Ecto neural progenitor cell (in vitro differentiated cells): ENCODE measurements around the gene RGS14.
"Not testable (repeated sequence)": the region's sequence is repeated elsewhere in the genome, so short reads cannot be mapped to it uniquely, and the experiment has no call there.

Experiments
- DNase-seq: peaks from one replicate; pipeline ENCODE4 v3.0.0-alpha.2; 2018; ENCODE audit warnings: low spot score

Gene RGS14

DNA sequence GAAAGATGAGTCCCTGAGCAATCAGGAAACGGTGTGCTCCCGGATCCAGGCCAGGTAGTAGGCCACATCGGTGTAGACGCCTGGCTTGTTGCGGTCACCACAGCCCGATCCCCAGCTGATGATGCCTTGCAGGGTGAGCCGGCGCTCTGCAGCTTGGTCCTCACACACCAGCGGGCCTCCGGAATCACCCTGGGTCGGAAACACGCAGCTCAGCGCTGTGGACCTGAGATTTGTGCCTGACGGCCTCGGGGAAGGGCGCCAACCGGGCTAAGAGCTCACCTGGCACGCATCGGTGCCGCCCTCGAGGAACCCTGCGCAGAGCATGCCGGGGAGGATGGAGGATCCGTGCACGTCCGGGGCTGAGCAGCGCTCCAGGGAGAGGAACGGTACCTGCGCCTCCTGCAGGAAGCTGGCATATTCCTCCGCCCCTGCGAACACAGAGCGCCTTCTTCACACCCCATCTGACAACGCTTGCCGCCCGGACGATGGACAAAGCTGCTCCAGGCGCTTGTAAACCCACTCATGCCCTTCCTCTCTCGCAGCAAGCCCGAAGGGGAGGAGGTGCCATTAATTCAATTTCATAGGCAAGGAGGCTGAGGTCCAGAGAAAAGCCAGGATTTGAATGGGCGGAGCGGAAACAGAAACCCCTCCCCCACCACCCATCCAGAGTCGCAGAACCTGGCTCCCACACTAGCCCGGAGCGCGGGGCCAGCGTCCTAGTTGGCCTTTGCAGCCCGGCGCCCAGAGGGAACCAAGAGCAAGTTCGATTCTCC lies 44.7 kb downstream of the RGS14 start:
- DNase-seq = peak; percentile 86

DNA sequence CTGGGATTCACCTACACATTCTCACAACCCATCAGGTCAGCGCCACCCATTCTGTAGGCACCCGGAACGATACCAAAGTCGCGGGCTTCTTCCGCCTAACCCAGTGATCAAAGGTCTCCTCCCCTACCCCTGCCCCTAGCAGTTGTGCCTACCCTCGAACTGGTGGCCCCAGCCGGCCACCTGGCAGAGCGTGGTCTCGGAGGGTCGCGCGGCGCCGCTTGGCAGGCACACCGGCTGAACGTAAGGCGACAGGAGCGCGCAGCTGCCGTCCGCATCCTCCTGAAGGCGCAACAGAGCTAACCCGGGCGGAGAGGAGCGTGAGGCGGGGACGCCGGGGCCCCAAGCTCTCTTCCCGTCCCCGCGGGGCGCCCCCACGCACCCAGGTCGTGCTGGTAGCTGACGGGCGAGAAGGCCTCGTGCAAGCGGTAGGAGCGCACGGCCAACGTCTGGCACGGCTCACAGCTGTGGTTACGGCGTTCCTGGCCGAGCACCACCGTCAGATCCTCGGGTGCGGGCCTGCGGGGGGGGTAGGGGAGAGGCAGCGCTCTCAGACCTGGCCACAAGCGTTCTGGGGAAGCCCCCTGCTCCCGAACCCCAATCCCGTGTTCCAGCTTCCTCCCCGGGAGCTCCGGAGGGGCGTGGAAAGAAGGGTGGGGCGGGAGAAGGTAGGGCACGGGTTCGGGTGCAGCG lies 45.5 kb downstream of the RGS14 start:
- DNase-seq = peak; percentile 65

DNA sequence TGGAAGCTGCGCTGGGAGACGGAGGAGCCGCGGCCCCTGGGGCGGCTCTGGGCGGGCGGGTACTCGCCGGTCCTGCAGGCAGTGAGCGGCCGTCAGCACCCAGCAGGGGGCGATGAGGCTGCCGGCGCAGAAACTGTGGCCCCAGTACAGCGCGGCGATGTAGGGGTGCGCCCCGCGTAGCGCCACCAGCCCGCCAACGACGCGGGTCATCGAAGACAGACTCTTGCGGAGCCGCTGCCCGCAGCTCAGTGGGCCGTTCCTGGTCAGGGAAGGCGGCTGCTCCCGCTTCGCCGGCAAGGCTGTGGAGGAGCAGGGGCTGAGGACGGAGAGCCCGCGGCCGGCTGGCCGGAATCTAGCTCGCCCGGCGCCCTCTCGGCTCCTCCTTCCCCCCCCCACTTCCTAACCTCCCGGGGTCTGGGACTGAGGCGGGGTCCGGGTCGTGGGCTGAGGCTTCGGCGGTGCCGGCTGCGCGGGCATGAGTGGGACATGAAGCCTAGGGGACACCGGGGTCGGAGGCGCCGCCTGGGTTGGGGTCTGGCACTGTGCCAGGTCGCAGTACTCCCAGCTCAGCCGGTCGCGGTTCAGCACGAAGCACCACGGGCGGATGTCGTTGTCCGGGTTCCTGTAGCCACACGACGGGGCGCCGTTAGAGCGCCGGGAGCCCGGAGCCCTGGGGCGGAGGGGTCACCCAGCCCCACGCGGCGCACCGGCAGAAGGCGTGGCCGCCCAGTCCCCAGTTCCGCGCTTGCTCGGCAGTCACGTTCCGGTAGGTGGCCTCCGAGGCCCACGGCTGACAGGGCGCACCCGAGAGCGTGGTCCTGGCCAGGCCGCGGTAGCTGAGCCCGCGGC lies 46.3 kb downstream of the RGS14 start:
- DNase-seq = peak; percentile 84

DNA sequence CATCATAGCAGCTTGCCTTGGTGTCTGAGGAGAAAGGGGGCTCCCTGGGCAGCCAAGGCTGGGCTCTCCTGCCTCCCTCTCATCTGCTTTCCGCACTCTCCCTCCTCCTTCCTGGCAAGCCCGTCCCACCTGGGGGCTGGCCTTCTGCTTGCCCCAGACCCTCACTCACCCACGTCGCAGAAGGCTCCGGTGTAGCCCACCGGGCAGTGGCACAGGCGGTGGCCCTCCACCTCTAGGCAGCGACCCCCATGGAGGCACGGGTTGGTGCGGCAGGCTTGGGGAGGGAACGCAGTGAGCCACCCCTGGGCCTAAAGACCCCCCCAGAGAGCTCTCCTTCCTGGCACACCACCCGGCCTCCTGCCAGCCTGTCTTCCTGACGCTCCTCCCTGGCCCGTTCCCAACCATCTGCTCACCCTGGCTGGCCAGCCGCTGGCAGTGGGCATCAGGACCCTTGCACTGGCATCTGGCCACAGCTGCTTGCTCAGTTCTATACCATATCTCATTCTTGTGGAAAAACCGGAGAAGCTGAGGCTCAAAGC lies 47.0 kb downstream of the RGS14 start:
- DNase-seq = no peak

DNA sequence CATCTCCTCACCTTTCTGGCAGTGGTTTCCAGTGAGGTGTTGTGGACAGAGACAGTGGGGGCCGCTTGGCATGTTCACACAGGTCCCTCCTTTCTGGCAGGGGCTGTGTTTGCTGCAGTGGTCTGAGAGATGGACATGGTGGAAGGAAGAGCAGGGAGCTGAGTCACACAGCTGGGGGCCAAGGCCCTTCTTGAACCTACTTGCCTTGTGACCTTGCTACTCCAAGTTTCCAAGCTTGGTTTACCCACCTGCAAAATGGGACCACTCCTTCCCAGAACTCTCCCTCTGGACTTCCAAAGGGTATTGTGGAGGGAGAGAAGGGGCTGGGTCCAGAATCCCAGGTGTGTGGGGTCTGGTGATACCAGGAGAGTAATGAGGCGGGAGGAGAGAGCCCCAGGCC lies 47.6 kb downstream of the RGS14 start:
- no peak for DNase-seq

DNA sequence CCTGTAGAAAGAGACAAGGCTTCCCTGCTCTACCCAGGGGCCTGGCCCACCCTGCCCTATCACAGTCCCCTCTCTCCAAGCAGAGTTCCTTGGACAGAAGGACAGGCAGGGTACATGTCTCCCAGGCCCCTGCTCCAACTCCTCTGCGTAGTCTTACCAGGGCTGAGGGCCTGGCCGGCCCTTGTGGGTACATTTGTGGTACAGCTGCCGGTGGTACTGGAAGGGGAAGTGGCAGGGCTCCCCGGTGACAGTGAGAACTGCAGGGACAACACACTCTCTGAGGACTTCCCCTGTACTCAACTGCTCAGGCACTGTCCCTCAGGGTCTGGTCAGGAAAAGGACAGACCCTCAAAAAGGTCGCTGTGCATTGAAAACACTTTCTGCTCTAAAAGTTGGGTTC lies 48.1 kb downstream of the RGS14 start:
- no peak for DNase-seq

DNA sequence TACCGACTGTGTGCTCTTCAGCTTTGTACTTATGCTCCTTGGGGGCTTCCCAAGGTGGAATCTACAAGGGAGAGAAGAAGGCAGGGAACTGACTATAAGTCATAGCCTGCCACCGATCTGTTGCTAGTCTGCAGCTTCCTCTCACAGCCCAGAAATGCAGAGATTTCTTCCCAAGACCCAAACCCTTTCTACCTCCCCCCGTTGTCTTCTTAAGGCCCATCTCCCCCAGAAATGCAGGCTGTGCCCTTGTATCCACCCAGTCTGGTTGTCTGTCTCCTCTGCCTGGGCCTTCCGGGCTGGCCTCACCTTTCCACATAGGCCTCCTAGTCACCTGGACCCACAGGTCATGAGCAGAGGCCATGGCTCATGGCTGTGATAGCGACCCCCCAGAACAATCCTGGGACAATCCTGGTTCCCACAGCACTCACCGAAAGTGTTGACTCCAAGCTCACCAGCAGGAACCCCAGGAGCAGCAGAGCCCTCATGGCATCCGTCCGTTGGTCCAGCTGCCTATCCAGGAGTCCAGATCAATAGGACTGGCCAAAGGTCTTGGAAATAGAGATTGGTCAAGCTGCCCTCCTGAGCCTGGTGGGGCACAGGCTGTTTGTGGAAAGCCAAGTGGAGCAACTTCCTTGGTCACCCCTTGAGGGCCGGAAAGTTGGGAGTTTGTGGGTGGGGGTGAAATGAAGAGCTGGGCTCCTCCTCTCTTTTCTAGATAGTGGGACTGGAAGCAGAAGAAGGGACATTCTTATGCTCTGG lies 51.5 kb downstream of the RGS14 start, which contains the start of gene F12:
F12 (minus strand) TSS at position 522 of the 759 bp plus-strand sequence; CDS start at position 485, 37 bp downstream.
- no peak for DNase-seq

DNA sequence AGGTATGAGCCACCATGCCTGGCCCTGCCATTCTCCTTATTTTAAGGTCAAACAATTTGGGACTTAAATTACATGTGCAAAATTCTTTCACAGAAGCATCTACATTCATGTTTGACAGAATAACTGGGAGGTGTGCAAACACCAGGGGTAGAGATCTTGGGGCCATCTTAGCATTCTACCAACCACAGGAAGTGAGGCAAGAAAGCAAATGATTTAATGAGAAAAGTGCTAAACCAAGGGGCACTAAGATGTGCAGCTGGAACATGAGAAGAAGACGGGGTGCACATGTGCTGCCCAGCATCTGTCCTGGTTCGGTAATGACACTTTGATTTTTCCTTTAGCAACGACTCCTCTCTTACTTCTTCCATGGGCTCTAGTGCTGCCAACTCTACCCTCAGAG lies 52.9 kb downstream of the RGS14 start:
- DNase-seq = no peak

DNA sequence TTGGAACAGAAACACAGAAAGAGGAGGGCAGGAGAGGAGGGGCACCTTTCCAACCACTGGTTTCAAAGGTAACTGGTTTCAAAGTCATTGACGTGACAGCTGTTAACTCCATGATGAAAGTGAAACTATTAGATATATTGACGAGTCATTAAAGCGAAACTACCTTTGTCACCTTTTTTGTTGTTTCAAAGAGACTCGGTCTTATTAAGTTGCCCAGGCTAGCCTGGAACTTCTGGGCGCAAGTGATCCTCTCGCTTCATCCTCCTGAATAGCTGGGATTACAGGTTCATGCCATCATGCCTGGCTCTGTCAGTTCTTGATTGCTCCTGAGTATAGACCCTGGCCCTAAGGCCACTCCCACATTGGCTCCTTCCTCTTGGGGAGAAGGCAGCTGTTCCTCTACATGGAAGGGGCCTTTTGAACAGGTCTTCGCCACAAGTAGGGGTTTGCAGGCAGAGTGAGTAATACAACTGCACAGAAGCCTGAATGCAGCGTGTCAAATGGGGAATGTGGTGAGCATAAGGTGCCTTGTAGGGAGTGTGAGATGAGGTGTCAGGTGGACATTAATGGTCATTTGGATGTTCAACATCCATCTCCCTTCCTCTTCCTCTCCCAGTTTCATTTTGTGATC lies 55.0 kb downstream of the RGS14 start:
- DNase-seq = no peak

DNA sequence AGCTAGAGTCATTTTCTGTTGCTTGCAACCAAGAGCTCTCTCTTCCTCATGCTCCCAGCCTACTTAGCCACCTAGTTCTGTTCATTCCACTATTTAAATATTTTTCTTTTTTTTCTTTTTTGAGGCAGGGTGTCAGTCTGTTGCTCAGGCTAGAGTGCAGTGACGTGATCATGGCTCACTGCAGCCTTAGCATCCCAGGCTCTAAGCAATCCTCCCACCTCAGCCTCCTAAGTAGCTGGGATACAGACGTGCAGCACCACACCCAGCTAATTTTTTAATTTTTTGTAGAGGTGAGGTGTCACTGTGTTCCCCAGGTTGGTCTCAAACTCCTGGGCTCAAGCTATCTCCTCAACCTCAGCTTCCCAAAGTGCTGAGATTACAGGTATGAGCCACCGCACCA lies 56.8 kb downstream of the RGS14 start:
- DNase-seq = no peak

DNA sequence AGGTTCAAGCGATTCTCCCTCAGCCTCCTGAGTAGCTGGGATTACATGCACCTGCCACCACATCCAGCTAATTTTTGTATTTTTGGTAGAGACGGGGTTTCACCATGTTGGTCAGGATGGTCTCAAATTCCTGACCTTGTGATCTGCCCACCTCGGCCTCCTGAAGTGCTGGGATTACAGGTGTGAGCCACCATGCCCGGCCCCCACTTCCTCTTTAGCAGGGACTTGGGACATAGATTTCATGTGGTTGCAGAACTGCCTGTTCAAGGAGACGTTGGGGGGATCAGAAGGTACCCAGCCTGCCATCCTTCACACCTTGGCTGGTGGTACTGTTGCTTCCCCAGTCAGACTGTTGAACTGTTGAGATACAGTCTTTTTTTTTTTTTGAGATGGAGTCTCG lies 59.4 kb downstream of the RGS14 start:
- not testable (repeated sequence) for DNase-seq

DNA sequence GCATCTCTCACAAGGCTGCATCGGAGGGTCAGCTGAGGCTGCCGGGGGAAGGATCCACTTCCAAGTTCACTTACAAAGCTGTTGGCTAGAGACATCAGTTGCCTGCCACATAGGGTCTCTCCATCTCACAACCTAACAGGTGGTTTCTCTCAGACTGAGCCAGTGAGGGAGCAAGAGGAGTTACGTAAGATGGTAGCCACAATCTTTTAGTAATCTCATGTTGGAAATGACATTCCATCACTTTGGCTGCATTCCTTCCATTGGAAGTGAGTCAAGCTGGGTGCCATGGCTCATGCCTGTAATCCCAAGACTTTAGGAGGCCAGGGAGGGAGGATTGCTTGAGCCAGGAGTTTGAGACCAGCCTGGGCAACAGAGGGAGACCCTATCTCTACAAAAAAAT lies 61.3 kb downstream of the RGS14 start:
- no peak for DNase-seq

DNA sequence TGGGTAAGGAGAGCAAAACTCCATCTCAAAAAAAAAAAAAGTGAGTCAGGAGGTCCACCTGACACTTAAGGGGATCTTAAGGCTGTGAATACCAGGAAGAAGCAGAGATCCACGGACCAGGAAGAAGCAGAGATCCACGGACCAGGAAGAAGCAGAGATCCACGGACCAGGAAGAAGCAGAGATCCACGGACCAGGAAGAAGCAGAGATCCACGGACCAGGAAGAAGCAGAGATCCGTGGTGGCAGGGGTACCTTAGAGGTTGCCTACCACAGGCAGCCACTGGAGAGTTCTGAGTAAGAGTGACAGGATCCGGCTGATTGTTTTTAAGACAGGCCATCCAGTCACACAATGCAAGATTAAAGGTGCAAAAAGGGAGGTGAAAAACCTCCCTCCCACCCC lies 62.7 kb downstream of the RGS14 start:
- not testable (repeated sequence) for DNase-seq

DNA sequence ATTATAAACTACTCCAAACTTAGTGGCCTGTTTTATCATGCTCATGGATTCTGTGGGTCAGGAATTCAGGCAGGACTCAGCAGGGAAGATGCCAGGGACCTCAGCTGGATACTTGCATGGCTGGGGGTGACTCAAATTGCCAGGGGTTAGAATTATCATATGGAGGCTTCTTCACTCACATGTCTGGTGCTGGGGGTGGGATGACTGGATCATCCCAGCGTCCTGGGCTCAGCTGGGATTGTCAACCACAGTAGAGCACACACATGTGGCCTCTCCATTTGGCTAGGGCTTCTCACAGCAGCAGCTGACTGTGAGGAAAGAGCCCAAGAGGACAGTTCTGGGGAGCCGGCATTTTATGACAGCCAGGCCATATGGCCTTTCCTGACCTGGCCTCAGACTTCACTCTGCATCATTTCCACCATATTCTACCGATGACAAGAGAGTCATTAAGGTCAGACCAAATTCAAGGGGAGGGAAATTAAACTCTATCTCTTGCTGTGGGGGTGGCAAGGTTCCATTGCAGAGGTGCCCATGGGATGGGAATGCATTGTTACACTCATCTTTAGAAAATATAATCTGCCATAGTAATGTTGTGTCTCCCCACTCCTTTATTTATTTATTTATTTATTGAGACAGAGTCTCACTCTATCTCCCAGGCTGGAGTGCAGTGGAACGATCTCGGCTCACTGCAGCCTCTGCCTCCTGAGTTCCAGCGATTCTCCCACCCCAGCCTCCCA lies 63.5 kb downstream of the RGS14 start:
- no peak for DNase-seq
